Stimulated activated CD4-positive, alpha-beta T cell treated with anti-CD3 and anti-CD28 coated beads, Interleukin-15, amount 100 ng/mL, for 48 hours (primary cell): ENCODE data around the gene PTPRCAP.

Experiments used
- DNase-seq, 2 donors: peaks; one replicate each; pipeline ENCODE4 v3.0.0-alpha.2; 2020; ENCODE audit warnings: low read depth in 2 of 2

Gene PTPRCAP

DNA sequence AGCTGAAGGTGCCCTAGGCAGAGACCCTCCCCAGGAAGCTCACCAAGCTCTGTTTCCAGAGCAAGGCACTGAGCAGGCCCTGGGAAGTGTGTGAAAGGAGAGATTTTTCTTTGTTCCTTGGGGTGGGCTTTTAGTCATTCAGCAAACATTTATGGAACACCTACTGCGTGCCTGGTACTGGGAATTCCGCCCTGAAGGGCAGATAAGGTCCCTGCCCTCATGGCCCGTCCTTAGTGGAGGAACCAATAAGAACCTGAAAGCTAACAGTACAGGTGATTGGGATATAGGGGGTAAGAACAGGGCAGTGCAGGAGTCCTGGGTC lies 27.7 kb upstream of the PTPRCAP start:
- DNase-seq, result no peak

DNA sequence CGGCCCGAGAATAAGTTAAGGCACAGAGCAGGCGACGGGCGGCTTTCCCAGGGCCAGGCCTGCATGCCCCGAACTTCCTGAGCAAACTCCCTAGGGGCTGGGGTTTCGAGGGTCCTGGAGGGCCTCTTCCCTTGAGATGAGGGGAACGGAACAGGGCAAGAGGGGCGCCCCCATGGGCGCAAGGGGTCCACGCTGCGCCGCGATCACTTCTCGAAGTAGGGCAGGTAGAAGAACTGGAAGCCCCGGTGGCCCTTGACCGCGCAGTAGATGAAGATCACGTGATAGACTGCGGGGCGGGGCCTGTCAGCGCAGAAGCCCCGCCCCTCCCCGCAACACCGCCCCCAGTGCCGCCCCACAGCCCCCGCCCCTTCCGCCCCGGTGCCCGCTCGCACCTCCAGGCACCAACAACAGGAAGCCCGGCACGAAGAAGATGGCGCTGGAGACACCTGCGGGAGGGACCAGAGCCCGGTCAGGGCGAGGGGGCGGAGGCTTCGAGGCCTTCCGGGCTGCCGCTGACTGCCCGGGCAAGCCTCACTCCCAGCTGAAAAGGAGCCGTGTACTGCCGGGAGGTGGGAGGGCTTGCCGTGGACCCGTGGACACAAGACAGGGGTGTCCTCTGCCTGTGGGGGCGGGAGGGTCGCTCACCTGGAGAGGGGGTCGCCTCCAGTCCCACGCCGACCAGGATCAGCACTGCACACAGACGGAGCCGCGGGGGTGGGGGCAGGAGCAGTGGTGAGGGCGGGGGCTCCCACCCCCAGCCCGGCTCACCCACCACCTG lies 27.1 kb upstream of the PTPRCAP start:
- DNase-seq, result peak; percentile 91 to 92

DNA sequence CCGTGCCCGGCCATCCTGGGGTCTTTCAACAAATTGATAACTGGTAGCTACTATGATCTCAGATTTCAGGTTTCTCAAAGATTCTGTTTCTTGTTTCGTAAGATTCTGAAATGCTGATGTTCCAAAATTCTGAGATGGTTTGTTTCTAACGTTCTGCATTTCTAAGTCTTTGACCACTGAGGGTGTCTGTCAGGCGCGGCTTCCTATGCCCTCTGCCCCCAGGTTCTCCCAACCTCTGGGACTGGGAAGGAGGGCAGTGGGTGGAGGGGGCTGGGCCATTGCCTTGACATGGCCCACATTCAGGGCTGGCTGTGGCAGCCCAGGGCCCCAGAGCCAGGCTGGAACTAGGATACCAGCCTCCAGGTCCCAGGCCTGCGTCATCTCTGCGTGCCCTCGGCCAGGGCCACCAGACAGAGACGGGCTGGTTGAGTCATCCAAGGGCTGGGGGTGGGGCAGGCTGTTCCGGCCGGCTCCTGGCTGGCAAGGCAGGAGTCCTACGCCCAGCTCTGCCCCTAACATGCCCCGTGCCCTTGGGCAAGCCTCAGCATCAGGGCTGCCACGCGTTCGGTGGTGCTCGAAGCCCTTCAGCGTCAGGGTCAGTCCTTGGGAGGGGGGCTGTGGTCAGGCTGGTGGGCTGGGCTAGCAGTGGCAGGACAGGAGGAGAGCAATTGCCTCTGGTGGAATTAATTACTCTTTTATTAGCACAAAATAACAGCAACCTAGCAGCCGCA lies 26.4 kb upstream of the PTPRCAP start:
- DNase-seq, result no peak

DNA sequence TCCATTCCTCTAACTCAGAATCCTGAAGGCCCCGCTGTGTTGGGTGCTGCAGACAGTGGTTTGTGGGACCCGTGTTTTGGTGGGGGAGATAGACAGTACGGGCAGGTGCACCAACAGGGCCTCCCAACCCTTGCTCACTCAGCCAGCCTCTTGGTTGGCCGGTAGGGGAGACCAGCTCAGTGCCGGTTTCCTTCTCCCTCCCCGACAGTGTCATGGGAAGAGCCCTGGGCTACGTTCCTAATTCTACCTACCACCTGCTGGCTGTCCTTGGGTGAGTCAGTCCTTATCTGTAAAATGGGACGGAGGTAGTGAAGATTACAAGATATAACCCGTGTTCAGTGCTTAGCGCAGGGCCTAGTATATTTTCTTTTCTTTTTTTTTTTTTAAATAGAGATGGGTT lies 25.7 kb upstream of the PTPRCAP start:
- DNase-seq, result no peak

DNA sequence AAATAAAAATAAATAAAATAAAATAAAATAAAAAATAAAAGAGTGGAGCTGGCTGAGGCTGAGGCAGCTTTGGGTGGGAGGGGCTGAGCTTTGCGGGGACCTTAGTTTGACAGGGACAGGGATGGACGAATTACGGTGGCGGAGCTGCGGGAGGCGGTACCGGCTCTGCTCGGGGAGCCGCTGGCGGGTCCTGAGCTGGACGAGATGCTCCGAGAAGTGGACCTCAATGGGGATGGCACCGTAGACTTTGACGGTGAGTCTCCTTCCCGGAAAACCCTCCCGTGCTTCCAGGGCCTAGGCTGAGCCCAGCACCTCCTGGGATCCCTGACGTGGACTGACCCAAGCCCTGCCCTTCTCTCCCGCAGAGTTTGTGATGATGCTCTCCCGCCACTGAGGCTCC lies 20.8 kb upstream of the PTPRCAP start:
- DNase-seq, result no peak

DNA sequence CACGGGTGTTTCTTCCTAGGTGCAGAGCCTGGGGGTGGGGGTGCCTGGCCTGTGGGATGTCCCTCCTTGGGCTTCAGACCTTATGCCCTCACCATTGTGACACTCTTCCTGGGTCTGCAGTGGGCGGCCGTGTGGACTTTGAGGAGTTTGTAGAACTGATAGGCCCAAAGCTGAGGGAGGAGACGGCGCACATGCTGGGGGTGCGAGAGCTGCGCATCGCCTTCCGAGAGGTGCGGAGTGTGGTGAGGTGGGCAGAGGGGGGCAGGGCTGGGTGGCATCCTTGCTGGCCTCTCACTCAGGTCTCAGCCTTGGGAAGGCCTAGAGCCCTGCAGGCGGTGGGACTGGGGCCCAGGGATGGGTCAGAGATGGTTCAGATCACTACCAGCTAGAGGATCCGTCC lies 20.0 kb upstream of the PTPRCAP start:
- DNase-seq, result no peak

DNA sequence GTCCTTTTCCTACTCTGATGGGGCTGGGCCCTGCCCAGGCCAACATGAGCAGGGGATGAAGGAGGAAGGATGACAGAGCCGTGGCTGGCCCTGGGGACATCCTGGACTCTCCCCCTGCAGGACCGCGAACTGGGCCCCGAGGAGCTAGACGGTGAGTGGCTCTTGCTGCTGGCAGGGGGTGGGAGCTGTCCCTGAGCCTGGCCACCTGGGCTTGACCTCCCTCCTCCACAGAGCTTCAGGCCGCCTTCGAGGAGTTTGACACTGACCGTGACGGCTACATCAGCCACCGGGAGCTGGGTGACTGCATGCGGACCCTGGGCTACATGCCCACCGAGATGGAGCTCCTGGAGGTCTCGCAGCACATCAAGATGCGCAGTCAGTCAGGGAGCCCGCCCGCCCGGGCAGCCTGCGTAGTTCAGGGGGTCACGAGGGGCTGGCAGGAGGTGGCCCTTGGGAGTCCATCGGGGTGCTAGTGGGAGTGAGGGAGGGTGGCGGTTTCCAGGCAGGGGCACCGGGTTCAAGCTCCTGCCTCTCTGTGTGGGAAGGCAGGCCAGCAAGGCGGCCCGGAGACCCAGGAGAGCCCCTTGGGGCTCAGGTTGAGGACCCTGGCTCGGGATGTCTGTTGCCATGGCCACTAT lies 18.7 kb upstream of the PTPRCAP start:
- DNase-seq, result no peak

DNA sequence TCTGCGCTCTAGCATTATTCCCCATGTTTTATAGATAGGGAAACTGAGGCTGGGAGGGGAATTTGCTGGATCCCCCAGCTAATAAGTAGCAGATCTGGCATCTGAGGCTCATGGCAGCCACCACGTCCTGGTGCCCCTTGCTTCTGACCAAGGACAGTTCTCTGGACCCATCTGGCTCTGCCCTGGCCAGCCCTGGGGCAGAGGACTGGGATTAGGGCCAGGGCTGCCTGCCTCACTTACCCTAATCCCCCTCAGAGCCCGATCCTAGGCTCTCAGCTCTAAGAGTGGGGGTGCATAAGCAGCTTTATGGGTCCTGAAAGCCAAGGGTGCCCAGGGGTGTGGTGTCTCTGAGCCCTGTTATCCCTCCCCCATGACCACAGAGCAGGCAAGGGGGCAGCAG lies 17.6 kb upstream of the PTPRCAP start, which contains the start of gene CABP4:
Gene CABP4, plus strand, starts transcription at position 301 of the 400 bp plus-strand sequence. Its CDS starts 70 bp downstream, at position 371.
- DNase-seq, result no peak

DNA sequence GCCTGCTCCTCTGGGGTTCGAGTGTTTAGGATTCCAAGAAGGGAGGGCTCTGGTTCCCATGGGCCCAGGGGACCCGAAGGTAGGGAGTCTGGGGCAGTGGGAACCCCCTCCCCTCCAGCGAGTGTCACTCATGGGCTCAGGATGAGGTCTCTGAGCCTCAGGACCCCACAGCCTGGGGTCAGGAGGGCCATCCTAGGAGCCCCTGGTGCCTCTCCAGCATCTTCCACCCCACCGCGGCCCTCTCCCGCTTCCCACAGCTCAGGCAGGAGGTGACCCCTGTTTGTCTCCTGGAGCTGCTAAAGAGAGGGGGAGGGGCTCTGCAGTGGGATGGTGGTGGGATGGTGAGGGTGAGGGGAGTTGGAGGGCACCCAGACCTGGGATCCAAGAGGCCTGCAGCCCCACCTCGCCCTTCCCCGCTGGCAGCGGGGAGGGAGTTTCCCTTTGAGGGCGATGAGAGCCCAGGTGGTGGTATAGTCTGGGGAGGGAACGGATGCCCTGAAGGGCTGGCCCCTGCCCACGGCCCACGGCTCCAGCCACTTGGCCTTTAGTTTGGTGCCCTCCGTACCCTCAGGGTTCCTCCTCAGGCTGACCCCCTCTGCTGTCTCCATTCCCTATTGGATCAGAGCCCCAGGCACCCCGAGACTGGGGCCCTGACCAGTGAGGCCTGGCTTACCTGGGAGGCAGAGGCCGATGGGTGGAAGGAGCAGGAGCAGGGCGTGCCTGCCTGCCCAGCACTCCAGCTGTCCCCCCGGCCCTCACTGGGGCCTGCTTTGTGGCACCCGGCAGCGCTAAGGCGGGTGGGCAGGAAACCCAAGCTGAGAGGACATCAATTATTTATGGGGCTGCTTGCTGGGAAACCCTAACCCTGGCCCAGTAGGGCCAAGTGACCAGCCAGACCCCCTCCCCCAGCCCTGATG lies 16.6 kb upstream of the PTPRCAP start:
- no peak for DNase-seq

DNA sequence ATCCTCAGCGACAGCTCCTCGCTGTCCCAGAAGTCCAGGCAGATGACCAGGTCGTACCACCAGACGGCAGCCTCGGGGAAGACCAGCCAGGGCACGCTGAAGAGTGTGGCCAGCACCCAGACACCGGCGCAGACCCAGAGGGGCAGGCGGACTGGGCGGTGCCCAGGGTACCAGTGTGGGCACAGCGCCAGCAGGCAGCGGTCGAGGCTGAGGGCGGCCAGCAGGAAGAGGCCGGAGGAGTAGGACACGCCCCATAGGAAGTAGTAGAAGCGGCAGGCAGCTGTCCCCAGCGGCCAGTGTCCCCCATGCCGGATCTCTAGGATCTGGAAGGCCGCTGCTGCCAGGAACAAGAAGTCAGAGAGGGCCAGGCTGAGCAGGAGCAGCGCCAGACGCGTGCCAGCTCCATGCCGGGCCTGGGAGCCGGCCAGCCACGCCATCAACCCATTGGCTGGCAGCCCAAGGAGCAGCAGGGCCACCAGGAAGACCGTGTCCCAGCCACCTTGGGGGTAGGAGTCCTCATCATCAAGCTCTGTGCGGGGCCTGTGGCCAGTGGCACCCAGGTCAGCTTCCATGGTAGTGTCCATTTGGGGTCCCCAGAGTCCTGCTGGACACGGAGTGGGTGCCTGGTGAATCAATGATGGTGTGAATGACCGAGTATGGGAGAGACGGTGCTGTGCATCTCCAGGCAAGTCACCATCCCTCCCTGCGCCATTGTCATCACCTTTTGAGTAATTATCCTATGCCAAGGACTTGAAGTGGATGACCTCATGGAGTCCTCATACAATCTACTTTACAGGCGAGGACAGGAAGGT lies 14.9 kb upstream of the PTPRCAP start, which contains the start of gene GPR152:
Gene GPR152, minus strand, starts transcription at position 589 of the 812 bp plus-strand sequence. Its CDS starts 5 bp downstream, at position 584.
- DNase-seq, result no peak

DNA sequence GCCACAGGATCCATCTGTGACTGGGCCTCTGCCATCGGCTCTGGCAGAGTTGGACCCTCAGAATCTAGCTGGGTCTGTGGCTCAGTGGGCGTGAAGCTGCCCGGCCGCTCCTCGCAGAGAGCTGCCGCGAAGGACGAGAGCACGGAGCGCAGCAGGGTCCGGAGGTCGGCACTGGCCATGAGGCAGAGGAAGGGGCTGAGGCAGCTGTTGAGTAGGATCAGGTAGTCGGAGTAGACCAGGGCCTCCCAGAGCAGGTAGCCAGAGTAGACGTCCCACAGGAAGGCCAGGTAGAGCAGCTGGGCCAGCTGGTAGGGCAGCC lies 14.1 kb upstream of the PTPRCAP start:
- DNase-seq, result no peak

DNA sequence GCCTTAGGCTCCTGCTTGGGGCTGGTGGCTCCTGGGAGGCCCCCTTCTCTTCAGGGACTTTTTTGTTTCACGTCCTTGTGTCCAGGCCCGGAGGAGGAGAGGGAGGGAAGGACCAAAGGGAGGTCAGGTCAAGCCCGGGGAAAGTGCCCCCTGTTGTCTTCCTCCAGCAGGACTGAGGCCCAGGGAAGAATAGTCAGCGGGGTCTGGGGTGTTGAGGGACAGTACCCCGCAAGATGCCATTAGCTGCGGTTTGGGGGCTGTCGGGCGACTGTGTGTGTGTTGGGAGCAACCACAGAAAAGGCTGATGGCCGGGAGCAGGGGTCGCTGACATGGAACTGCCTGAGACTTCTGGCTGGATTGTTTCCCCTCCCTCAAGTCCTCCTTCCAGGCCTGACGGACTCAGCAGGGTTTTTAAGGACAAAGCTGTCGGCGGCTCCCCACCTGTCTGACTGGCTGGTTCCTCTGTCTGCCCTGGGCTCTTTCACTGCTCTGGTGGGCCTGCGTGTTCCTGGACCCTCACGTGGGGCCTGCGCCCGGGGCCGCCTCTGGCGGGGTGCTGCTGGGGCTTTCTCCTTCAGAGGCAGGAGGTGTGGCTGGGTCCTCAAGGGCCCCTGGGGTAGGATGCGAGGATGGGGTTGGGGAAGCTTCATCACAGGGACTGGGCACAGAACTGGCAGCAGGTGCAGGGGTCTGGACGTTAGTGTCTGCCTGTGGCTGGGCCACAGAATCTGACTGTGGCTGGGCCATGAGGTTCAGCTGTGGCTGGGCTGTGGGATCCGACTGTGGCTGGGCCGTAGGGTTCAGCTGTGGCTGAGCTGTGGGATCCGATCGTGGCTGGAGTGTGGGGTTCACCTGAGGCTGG lies 13.5 kb upstream of the PTPRCAP start:
- no peak for DNase-seq

DNA sequence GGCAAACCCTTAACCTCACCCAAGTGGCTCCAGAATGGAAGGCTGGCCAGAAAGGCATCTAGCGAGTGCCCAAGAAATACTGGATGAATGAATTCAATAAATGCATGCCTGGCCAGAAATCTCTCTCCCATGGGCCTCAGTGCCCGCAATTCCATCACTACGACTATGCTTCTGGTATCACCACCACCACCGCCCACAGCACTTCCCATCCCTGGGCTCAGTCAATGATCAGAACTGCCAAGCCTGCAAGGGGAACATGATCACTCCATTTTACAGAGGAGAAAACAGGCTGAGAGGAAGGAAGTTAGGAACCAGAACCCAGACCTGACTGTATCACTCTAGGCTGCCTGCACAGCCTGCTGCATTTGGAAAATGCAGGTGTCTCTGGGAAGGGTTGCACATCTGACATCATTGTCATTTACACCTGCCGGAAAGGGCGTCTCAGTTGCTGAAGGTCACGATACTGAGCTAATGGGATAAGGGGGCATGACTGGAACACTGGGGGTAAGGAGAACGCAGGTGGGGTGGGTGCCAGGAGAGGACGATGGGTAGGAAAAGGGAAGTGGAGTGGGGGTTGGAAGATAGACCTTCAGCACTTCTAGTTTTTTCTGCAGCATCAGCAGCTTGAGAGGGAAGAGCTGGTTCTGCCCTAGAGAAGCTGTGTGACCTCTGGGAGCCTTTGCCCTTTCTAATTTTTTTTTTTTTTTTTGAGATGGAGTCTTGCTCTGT lies 11.8 kb upstream of the PTPRCAP start:
- no peak for DNase-seq

DNA sequence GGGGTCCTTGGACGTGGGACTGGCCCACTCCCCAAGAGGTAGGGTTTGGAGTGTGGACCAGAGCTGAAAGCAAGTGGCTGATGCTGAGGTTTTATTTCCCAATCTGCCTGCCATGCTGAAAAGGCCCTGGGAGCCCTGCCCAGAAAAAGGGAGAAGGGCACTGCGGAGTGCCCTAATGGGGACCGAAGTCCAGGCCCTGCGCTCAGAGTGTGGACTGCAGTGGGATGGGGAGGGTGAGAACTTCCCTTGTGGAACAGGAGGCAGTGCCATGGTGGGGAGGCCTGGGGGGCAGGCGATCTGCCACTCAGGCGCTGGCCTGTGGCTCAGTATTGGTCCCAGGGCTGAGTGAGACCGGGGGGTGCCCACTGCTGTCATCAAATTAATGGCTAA lies 10.7 kb upstream of the PTPRCAP start:
- DNase-seq, result no peak

DNA sequence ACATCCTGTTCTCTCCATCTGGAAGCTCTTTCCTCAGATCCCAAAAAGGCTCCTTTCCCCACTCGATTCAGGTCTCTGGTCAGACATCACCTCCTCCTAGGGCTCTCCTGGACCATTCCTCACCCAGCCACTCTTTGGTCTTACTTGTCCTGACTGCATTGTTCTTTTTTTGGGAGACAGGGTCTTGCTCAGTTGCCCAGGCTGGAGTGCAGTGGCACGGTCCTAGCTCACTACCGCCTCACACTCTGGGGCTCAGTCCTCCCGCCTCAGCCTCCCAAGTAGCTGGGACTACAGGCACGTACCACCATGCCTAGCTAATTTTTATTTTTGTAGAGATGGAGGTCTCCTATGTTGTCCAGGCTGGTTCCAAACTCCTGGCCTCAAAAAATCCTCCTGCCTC lies 8.0 kb upstream of the PTPRCAP start:
- no peak for DNase-seq

DNA sequence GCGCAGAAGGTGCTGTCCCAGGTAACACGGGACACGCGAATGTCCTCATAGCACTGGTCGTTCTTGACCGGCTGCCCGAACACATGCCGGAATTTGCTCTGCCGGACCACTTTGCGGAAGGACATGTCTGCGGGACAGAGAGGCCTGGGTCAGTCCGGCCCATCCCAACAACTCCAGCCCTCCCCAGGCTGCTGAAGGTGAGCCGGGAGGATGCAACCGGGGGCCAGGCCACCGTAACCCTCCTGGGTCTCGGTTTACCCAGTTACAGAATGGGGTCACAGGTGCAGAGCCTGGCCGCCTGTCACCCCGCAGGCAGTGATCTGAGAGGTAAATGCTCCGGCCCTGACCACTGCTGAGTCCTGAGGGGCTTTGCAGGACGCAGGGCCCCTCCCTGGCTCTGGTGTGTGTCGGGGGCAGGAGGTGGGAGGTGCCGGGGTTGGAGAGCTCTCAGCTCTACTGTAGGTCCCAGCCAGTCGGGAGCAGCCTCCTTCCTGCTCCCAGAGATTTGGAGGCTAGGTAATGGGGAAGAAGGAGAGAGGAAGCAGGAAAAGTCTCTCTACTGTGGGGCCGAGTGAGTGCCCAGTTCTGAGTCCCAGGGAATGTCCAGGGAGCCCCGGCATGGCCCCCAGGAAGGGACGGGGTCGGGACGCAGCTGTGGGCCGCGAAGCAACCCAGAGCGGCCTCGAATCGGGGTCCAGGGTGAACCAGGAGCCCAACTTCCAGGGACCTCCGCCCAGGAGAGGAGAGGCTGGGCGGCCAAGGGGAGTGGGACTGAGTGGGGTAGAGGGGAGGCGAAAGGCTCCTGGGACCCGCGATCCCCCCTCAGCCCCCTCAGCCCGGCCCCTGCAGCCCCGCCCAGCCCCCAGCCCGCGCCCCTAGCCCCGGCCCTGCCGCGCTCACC lies 5.3 kb upstream of the PTPRCAP start:
- no peak for DNase-seq

DNA sequence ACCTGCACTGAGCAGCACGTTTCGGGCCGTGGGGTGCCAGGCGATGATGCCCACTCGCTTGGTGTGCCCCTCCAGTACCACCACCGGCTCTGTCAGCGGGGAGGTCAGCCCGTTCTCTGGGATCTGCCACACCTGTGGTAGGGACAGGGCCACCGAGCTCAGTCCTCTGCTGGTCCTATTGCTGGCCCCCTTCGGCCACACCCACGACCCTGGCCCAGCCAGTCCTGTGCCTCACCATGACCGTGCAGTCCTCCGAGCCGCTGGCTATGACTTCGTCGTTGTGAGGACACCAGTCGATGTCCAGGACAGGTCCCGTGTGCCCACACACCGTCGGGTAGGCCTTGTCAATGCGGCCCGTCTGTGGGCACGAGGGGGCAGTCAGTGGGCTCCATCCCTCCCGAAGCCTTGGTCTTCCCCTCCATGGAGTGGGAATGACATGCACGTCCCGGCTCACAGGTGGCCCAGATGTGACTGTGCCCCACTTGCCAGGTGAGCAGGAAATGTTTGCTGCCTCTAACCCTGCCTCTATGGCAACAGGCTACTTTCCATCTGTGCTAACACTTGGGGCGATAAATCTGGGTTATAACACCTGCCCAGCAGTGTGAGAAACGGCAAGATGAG lies 4.4 kb upstream of the PTPRCAP start:
- DNase-seq, result no peak

DNA sequence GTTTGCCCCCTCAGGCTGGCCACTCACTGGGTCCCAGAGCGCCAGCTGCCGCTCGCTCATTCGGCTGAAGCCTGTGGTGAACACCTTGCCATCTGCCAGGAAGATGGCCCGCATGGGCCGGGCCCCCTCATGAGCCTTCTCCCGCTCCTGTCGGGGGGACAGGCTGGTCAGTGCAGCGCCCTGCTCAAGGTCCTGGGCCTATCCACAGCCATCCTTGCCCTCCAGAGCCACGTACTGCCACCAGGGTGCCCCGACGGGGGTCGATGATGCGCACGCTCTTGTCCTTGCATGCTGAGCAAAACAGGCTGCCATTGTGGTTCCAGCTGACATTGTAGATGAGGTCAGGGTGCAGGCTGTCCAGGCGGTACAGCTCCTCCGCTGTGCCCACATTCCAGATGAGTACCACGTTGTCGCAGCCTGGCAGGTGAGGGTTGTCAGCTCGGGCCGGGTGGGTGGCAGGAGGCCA lies 3.6 kb upstream of the PTPRCAP start:
- DNase-seq, result no peak
